HPDE6-E6E7 (cell line): Measurements from ENCODE around the gene C9.
"Not testable (repeated sequence)": the region's sequence is repeated elsewhere in the genome, so short reads cannot be mapped to it uniquely, and the experiment has no call there.

Experiments used
- DNase-seq: peaks from one replicate; pipeline ENCODE4 v3.0.0; 2011; ENCODE audit warnings: missing footprints; ENCODE audit errors: extremely low spot score

Gene C9

GRCh38 chr5:39373791-39374190, 9.5 kb upstream of the C9 start:
- no peak for DNase-seq

- no peak for DNase-seq
Measured at GRCh38 chr5:39371367-39371635, 7.0 kb upstream of the C9 start.

DNA sequence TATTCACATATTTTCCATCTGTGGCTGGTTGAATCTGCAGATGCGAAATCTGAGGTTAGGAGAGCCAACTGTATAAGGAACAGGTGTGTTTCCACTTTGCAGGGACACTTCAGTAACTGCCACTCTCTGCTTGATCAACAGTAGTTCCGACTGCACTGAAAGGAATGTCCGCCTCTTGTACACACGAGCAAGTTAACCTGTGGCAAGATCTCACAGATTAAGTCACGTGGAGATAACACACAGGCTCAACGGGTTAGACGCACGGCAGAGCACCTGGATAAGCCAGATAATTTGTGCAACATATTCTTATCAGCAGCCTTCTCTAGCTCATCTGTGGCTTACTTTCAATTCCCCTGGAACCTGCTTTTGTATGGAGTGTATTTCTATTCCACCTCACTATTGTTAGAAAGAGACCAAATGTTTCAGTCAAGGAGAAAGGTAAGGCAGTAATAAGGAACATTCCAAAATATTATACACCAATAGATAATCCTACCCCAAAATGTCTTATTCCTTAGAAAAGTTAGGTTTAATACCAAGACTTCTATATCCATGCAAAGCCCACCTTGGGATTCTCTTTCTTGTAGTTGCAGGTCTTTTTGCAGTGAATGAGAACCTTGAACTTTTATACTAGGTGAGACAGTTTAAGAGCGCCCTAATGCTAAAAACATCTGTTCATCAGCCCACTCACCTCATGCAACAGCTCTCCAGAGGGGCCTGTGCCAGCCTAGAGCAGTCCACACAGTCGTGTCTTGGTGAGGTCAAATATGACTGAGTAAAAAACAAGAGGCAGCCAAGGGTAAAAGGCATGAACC, 6.5 kb upstream of the C9 start:
- no peak for DNase-seq

DNA sequence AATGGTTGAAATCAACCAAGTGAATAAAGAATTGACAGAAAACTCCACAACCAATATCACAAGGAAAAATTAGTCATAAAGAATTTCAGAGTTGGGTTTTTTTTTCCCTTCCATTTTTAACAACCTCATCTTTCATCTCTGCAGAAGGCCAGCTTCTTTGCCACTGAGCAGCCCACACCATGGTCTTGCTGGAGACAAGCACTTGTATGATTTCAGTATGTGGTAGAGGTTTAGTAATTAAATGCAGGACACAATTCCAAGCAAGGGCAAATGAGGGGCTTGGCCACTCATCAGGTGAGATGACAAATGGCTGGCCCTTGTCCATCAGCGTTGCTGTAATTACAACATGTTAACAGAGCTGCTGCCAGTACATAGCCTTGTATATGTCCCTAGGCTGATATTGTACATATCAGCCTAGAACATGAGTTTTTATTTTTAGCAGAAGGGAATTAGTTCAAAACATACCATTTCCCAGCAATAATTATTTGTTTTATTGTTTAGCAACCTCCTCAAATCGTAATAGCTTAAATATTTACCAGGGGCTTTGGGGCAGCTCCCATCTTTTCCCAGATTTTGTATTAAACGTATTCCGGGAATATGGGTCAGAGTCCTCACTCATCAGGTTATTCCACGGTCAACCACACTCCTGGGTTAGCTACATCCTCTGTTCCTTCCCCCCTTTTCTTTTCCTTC, 5.0 kb upstream of the C9 start:
- DNase-seq, result no peak

DNA sequence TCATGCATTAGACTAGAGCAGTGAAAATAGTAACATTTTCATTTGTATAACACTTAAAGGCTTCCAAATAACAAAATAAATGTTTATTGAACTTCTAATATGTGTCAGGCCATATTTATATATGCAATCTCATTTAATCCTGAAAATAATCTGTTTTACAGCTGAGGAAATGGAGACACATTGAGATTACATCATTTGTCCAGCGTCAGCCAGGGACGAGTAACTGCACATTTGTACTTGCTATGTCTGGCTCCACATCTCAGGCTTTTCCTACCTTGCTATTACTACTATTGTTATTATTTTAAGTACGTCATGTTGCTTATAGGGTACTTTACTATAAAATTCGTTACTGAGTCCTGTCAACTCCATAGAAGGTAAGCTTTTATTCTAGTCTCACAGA, 3.8 kb upstream of the C9 start:
- DNase-seq, result no peak

- no peak for DNase-seq
Measured at GRCh38 chr5:39367711-39368110, 3.4 kb upstream of the C9 start.

DNA sequence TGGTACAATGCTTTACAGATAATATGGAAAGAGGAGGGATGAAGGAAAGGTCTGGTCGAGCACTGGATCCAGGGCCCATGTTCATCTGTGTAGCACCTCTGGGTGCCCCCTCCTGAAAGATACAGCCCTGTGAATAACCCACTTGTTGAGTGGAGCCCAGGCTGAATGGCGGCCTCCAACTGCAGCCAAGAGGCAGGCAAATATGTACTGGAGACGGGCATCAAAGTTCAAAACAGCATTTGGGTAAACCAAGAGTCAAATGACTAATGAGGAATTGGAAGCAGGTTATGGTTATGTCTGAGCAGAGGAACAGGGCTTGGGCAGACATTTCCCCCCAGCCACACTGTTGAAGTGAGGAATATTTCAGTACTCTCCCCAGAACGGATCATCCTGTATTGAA, 1.1 kb downstream of the C9 start:
- no peak for DNase-seq

DNA sequence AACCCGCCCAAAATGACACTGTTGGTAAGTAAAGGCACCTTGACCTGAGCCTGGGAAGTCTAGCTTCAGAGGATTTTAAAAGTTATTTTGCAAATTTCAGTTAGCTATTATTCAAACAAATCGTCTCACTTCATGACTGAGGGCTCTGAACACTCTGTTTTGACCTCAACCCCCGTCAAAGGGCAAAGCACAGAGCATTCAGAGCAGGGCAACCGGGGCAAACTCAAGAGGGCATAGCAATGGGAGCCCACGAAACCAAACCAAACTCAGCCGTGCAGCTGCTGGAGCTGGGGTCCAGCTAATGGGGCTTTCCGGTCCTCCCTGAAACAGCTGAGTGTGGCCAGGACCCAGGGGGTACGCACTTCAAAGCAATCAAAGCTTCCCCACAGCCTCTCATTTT, 1.6 kb downstream of the C9 start:
- DNase-seq, result no peak

GRCh38 chr5:39361306-39361705, 3.0 kb downstream of the C9 start:
- DNase-seq, result no peak

DNA sequence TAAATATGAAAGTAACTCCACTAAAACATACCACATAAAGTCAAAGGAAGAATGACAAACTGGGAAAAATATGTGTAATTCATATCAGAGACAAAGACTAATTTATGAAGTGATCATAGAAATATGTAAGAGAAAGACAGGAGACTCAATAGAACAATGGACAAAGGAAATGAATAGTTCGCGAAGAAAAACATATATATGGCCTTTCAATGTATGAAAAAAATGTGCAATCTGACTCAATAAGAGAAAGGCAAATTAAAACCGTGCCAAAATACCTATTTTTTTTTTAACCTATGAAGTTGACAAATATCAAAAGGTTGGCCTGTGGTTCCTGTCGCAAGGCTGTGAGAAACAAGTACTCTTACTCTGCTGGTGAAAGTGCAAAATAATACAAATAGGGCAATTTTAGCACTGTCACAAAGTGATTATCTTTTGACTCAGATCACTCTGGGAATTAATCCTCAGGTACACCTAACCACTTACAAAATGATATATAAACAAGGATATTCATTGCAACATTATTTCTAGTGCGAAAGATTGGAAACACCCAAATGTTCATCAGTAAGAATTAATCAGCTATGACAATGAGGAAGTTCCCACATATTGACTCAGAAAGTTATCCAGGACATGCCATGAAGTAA, 3.7 kb downstream of the C9 start:
- peak; percentile 49 for DNase-seq

DNA sequence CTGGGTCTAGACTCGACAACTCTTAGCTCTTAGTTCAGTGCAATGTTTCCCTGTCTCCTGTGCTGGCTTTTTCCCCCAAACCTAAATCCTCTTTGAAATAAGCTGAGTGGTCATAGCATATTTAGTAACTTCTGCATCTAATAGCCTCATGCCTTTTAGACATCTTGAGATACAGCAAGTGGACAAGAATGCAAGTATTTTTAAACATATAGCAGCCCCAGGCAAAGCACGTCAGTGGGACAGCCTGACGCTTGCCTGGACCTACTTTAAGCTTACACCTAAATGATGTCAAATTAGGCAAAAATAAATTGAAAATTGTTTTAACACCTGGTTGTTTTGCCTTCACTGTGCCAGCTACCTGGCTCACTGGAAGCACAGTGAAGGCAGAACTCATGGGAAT, 8.0 kb downstream of the C9 start:
- DNase-seq, result no peak

DNA sequence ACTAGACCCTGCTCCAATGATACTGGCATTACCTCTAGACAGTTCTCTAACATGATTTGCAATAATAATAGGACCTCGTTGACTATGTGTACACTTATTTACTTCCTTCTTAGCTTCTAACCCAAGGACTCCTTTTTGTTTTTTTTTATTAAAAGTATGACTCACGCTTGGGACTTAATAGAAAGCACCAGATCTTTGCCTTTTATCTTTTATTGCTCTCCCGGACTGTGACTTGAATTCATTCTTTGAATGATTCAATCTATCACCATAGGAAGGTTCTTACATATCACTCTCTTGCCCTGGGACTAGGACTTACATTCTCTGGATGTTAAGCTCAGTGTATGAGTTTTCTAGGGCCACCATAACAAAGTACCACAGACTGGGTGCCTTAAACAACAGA, 9.0 kb downstream of the C9 start:
- DNase-seq, result no peak

DNA sequence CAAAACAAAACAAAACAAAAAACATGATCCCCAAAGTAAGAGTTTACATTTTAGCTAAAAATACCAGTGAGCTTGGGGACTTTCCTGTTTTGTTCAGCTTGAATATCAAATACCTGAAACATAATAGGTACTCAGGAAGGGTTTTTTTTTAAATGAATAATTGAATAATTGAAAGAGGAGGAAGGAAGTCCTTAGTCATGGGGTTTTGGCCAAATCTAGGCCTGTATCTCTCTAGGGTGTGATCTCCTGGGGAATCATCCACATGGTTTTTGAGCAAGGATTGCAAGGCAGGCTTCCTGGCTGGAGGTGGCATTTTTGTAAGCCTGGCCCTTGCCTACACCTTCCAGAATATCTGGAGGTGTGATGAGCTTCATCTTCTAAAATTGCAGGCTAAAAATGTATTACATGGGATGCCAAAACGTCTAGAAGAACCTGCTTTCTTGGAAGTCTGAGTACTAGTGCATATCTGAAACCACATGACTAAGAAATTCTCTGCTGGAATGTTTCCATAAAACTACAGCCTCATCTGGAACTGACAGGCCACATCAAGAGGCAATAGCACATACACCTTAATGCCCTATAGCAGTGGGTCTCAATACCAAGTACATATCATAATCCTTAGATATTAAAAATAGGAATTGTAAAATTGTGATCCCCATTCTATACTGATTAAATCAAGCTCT, 10.4 kb downstream of the C9 start:
- DNase-seq, result no peak

- DNase-seq, result no peak
Measured at GRCh38 chr5:39352951-39353350, 11.3 kb downstream of the C9 start.

GRCh38 chr5:39352170-39352569, 12.1 kb downstream of the C9 start:
- DNase-seq, result no peak

DNA sequence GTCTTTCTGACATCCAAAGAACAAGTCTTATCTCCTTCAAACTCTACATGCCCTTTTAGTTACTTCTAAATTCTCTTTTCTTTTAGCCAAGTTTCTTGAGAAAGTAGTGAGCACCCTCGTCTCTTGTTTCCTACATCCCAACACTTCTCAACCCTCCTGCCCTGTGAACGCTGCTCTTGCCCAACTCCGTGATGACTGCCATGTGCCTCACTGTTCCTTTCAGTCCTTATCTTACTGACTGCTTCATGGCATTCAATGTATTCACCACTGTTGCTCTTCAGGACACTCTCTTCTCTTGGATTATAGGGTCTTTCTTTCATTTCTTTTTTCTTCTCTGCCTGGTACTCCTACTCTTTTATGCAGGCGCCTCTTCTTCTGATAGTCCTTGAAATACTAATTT, 14.8 kb downstream of the C9 start:
- no peak for DNase-seq

DNA sequence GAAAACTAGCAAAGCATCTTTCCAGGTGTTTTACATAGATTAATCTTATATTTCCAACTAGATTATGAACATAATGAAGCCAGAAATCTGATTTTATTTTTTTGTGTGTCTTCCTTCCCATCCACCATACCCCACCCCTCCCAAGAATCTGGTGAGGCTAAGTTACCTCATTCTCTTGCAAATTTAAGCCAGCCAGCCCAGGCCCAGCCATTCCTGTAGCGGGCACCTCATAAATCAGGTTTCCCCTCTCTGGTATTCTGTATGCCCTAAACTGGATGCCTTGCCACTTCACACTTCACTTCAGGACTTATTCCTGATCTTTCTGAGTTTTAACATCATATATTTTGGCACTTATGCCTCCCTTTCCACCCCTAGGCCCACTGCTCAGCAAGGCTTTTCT, 21.8 kb downstream of the C9 start:
- no peak for DNase-seq

- DNase-seq, result no peak
Measured at GRCh38 chr5:39341896-39342295, 22.4 kb downstream of the C9 start.

DNA sequence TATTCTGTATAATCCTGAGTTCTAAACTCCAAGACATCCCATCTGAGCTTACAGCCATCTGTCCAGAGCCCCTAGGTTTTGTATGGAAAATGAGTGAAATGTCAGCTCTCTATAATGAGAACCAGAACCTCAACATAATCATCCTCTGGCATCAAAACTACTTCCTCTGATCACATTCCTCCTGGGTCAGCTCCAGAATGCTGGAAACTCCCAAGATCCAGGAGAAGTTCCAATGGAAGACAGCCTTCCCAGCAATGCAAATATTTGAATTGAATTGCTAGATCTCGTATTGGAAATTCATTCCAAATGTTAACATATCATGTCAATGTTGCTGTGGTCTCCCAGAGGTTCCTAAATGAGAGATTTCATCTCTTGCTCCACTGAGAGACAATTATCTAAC, 23.8 kb downstream of the C9 start:
- DNase-seq, result no peak

DNA sequence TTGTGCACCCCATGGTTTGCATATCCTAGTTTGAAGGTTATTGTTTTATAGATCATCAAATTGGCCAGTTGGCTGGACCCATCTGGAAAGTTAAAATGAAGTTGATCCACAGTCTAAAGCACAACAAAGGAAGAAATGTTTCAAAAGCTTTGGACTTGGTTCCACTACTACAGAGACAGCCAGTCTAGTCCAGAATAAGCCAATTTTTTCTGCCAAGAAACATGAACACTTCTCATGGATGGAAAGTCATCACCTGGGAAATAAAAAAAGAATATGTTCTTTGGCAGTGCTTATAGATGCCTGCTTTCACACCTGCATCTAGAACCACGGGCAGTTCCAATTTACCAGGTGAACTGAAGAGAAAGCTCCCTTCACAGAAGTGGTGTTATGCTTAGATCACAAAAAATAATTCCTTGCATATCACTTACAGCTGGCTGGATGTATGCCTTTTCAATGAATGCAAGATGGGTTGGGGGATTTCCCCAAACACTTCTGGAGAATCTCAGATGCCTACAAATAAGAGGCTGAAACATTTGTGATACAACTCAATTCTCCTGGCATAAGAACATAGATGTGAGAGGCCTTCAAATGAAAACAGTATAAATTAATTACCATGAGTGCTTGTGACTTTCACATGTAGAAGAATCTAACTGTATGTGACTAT, 26.9 kb downstream of the C9 start:
- DNase-seq, result no peak

DNA sequence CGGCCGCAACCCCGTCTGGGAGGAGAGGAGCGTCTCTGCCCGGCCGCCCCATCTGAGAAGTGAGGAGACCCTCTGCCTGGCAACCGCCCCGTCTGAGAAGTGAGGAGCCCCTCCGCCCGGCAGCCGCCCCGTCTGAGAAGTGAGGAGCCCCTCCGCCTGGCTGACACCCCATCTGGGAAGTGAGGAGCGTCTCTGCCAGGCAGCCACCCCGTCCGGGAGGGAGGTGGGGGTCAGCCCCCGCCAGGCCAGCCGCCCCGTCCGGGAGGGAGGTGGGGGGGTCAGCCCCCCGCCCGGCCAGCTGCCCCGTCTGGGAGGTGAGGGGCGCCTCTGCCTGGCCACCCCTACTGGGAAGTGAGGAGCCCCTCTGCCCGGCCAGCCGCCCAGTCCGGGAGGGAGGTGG, 30.0 kb downstream of the C9 start:
- not testable (repeated sequence) for DNase-seq

GRCh38 chr5:39333104-39333503, 31.2 kb downstream of the C9 start:
- DNase-seq, result no peak
